ENCODE data around the gene NDRG3. TPM values are rescaled to one million over a fixed set of nuclear protein-coding genes. Genes with fewer than 3 reads are reported as not detected.

The NDRG3 gene
- total and polyA plus RNA-seq, 4 donors: 3.1 to 6.3 (median 4.5) TPM

DNA sequence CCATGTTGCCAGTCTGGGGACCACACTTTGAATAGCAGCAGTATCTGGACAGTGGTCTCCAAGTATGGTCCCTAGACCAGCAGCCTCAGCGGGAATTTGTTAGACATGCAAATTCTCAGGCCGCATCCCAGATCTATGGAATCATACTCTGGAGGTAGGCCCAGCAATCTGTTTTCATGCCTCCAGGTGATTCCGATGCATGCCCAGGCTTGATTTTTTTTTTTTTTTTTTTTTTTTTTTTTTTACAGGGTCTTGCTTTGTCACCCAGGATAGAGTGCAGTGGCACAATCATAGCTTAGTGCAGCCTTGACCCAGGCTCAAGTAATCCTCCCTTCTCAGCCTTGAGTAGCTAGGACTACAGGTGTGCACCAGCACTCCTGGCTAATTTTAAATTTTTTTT is 99.2 kb downstream of the NDRG3 start (continued):
- no peak for TF ChIP-seq SP1 (IDR thresholded peaks at IDR 0.05)
- TF ChIP-seq GABPA (IDR thresholded peaks at IDR 0.05 in 1 of 2, conservative IDR thresholded peaks at IDR 0.05 in 1 of 2): no peak
- TF ChIP-seq RXRA (IDR thresholded peaks at IDR 0.05): no peak
- TF ChIP-seq, protein P1, sequence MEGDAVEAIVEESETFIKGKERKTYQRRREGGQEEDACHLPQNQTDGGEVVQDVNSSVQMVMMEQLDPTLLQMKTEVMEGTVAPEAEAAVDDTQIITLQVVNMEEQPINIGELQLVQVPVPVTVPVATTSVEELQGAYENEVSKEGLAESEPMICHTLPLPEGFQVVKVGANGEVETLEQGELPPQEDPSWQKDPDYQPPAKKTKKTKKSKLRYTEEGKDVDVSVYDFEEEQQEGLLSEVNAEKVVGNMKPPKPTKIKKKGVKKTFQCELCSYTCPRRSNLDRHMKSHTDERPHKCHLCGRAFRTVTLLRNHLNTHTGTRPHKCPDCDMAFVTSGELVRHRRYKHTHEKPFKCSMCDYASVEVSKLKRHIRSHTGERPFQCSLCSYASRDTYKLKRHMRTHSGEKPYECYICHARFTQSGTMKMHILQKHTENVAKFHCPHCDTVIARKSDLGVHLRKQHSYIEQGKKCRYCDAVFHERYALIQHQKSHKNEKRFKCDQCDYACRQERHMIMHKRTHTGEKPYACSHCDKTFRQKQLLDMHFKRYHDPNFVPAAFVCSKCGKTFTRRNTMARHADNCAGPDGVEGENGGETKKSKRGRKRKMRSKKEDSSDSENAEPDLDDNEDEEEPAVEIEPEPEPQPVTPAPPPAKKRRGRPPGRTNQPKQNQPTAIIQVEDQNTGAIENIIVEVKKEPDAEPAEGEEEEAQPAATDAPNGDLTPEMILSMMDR (IDR thresholded peaks at IDR 0.05; ENCODE audit: low read depth, low read length, missing input control): no peak
- TF ChIP-seq NR2F2 (IDR thresholded peaks at IDR 0.05): no peak

DNA sequence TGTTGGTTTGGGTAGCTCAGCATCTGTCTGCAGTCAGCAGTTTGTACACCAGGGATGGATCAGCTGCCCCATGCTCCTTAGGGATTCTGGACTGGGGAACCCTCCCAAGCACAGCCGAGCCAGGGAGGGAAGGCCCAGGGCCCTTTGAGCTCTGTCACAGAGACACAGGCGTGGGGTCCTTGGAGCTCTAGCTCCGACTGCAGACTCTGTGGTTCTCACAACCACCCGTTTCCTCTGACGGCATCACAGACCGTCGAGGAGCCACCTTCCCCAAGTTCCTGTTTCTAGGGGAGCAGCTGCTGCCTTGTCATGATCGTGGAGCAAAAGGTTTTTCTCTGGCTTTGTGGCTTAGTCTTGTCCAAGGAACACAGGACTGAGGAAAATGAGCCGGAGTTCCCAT is 99.9 kb downstream of the NDRG3 start, which contains the start of gene SLA2:
Gene SLA2 (minus strand): TSS at position 199 of the 400 bp plus-strand sequence. CDS start 4,861 bp downstream, outside the sequence.
- Histone ChIP-seq H3K9me3 (ENCODE audit: control insufficient read depth in 4 of 4, low read length in 3 of 4) (no peaks in the 10 kb centered on the region), H3K27me3 (ENCODE audit: control insufficient read depth in 4 of 4, insufficient read depth in 4 of 4, low read length in 3 of 4) (no peaks in the 10 kb centered on the region), H3K9ac (ENCODE audit: low read depth in 1 of 2, low read length in 2 of 2) (peak within 1 kb of the TSS in 1 of 2 donors; percentile 22), H3K4me1 (ENCODE audit: control insufficient read depth in 4 of 4, insufficient read depth in 4 of 4, low read length in 3 of 4) (no peaks in the 10 kb centered on the region), H3K36me3 (ENCODE audit: control insufficient read depth in 4 of 4, insufficient read depth in 3 of 4, low read depth in 1 of 4, low read length in 3 of 4) (no peaks in the 10 kb centered on the region), H3K4me3 (ENCODE audit: low read depth in 1 of 3, low read length in 3 of 3) (peak within 1 kb of the TSS in 2 of 3 donors; percentile 14 to 20), H3K27ac (ENCODE audit: low read depth in 1 of 2, low read length in 2 of 2) (no peak within 1 kb of the TSS)
- 61% methylated on average over 9 of the region's 9 CpGs for WGBS
- no peak for DNase-seq (ENCODE audit: low spot score)
- TF ChIP-seq, protein P2, sequence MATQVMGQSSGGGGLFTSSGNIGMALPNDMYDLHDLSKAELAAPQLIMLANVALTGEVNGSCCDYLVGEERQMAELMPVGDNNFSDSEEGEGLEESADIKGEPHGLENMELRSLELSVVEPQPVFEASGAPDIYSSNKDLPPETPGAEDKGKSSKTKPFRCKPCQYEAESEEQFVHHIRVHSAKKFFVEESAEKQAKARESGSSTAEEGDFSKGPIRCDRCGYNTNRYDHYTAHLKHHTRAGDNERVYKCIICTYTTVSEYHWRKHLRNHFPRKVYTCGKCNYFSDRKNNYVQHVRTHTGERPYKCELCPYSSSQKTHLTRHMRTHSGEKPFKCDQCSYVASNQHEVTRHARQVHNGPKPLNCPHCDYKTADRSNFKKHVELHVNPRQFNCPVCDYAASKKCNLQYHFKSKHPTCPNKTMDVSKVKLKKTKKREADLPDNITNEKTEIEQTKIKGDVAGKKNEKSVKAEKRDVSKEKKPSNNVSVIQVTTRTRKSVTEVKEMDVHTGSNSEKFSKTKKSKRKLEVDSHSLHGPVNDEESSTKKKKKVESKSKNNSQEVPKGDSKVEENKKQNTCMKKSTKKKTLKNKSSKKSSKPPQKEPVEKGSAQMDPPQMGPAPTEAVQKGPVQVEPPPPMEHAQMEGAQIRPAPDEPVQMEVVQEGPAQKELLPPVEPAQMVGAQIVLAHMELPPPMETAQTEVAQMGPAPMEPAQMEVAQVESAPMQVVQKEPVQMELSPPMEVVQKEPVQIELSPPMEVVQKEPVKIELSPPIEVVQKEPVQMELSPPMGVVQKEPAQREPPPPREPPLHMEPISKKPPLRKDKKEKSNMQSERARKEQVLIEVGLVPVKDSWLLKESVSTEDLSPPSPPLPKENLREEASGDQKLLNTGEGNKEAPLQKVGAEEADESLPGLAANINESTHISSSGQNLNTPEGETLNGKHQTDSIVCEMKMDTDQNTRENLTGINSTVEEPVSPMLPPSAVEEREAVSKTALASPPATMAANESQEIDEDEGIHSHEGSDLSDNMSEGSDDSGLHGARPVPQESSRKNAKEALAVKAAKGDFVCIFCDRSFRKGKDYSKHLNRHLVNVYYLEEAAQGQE (IDR thresholded peaks at IDR 0.05): no peak
- no peak for TF ChIP-seq HNF4G (IDR thresholded peaks at IDR 0.05)
- no peak for TF ChIP-seq EGR1 (IDR thresholded peaks at IDR 0.05; ENCODE audit: low read depth in 2 of 2)
- TF ChIP-seq RAD21 (IDR thresholded peaks at IDR 0.05): no peak
- TF ChIP-seq, protein P3, sequence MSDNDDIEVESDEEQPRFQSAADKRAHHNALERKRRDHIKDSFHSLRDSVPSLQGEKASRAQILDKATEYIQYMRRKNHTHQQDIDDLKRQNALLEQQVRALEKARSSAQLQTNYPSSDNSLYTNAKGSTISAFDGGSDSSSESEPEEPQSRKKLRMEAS (IDR thresholded peaks at IDR 0.05): no peak
- TF ChIP-seq, protein P4, sequence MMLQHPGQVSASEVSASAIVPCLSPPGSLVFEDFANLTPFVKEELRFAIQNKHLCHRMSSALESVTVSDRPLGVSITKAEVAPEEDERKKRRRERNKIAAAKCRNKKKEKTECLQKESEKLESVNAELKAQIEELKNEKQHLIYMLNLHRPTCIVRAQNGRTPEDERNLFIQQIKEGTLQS (IDR thresholded peaks at IDR 0.05): no peak
- TF ChIP-seq SP1 (IDR thresholded peaks at IDR 0.05): no peak
- no peak for TF ChIP-seq TAF1 (conservative IDR thresholded peaks at IDR 0.05)
- TF ChIP-seq YY1 (IDR thresholded peaks at IDR 0.05): no peak
- no peak for TF ChIP-seq RXRA (IDR thresholded peaks at IDR 0.05)
- TF ChIP-seq, protein P5, sequence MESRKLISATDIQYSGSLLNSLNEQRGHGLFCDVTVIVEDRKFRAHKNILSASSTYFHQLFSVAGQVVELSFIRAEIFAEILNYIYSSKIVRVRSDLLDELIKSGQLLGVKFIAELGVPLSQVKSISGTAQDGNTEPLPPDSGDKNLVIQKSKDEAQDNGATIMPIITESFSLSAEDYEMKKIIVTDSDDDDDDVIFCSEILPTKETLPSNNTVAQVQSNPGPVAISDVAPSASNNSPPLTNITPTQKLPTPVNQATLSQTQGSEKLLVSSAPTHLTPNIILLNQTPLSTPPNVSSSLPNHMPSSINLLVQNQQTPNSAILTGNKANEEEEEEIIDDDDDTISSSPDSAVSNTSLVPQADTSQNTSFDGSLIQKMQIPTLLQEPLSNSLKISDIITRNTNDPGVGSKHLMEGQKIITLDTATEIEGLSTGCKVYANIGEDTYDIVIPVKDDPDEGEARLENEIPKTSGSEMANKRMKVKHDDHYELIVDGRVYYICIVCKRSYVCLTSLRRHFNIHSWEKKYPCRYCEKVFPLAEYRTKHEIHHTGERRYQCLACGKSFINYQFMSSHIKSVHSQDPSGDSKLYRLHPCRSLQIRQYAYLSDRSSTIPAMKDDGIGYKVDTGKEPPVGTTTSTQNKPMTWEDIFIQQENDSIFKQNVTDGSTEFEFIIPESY (IDR thresholded peaks at IDR 0.05): no peak
- no peak for TF ChIP-seq GABPA (IDR thresholded peaks at IDR 0.05 in 1 of 2, conservative IDR thresholded peaks at IDR 0.05 in 1 of 2)
- TF ChIP-seq, protein P1 (IDR thresholded peaks at IDR 0.05; ENCODE audit: low read depth, low read length, missing input control): no peak

All from liver (tissue), 9 donors.